HG02943 (cell line): ENCODE results near the gene CENPP.

Experiments used
- ATAC-seq: cut with Tn5 transposase; IDR thresholded peaks from one replicate; pipeline ENCODE4 v1.9.1; 2021; ENCODE audit warnings: mild to moderate bottlenecking, low read depth, moderate library complexity; ENCODE audit not compliant: unreplicated experiment

The CENPP gene

DNA sequence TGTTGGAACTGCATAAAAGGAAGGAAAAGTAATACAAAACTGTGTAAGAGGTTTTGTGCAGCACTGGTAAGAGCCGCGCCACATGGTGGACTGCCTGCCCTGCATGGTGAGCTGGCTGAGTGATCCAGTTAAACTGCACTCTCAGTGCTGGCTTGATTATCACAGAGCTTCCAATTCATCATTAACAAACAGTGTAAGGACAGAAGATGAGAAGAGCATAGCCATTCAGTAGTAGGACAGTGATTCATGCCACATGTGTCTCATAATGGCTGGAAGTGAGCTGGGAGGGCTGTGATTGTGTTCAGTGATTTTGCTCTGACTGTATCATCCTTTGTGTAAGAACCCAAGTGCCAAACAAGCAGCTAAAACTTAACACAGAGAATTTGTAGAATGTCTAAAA lies 142.5 kb downstream of the CENPP start:
- ATAC-seq: no peak

DNA sequence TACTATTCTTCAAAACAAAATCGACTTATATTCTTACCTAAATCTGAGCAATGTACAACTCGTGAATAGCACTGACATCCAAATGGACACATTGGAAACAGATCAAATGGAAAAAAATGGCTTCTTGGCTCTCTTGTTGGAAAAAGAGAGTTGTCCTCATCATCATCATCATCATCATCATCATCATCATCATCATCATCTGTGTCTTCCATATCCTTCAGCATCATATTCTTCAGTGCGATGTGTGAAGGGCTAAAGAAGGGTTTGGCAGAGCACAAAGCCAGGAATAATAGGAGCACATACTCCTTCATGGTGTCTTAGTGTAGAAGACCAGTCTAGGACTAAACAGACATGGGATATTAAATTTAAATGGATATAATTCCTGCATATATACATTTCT lies 148.8 kb downstream of the CENPP start:
- ATAC-seq: no peak

DNA sequence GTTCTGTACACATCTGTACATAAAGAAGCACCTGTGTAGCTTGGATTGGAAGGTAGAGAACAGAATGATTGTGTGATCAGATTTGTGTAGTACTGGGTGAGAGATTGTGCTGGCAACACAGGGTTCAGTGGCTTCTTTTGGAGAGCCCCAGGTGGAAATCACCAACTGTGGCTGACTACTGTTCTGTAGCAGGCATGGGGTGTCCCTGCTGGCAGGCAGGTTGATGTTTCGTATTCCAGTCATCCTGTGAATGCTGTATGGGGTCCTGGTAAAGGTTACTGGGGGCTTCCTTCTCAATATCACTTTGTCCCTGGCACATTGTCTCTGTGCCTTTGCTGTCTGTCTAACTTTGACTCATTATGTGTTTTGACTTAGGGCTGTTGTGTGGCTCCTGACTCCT lies 151.2 kb downstream of the CENPP start:
- no peak for ATAC-seq

DNA sequence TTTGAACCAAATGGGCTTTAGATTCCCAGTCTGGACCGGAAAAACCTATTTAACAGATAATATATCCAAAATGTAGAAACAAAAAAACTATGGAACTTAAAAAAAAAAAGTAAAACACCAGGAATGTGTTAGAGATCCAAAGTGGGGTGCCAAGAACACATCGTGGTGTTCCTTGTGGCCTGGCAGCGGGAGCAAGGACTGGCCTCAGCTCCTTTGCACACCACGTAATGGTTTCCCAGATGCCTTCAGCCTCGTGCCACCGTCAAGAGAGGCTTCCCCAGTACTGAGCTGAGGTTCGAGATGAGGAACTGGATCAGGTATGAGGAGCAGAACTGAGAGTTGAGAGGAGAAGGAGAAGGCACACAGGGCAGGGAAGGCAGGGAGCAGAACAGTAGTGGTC lies 153.0 kb downstream of the CENPP start:
- no peak for ATAC-seq

DNA sequence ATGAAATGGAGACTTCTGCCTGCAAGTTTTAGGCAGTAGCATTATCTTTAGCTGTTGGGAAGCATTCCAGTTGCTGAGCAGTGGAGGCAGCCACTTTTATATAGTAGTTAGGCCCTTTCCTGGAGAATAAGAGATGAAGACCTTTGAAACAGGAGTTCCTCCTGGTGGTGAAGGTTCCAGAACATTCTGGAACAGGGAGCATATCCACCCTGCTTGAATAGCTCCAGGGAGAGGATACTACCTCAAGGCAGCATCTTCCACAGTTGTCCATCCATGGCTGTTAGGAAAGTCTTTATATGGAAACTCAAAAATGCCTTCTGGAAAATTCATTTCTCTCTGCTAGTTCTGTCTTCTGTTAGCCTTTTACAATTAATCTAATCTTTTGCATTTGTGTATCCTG lies 153.6 kb downstream of the CENPP start:
- ATAC-seq: no peak

DNA sequence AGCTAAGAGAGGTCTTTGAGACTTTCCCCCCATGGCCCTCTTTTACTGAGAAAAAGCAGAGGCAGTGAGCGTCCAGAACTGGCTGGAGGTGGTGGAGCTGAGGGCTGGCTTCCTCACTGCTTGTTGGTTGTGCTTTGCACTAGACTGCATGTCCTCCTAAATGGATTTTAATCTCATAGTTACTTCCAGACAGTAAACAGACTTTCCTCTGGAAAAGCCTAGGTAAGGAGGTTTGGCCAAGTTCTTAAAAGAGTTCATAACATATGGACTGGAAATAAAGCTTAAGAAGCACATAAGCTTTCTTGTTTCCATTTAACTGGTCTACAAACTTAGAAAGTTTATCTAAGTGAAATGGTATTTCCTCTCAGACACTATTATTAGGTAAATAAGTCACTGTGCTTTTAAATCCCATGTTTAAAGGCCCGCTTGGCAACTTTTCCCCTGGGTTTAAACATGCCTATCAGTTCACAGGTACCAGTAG lies 154.6 kb downstream of the CENPP start:
- no peak for ATAC-seq

DNA sequence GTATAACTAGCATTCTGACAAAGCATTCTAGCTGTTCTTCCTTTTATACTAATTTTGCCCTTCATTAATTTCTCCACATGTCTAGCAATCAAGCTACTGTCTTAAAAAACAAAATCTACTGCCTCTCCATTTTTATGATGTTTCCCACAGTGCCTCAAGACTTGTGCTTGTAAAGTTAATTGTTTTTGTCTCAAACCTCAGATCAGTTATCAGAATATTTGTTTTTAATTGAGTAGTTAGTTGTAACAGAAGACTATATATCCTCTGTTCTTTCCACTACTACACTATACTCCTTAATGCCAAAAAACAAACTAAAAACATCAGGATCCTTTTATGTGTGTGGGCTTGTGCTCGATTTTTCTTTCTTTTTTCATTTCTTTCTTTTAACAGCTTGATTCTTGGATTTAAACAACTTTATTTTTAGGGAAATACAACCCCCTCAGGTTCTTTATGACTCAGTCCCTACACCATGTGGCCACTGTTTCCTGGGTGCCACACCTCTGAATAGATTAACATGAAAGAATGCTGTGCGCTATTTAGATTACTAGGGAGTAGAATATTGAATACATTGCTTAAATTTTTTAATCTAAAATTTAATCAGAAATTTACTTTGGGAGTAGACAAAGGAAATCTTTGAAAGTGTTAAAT lies 155.4 kb downstream of the CENPP start:
- ATAC-seq: no peak

DNA sequence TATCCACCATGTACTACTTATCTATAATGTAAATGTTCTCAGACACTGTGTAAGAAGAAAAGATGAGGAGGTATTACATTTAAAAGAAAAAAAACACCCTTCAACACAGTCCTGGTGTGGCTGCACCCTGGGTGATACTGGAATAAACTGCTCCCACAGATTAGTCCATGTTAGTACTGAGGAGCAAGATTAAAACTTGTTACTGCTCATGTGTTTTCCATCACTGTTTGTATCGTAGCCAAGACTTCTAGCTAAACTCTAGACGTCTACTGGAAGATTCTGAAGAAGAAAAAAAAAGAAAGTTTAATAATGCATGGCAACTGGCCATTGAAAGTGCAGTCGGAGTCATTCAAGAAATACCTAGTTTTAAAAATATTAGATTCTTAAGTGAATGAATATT lies 156.6 kb downstream of the CENPP start, which contains the start of gene ASPN:
TSS of gene ASPN (minus strand) at position 178 of the 400 bp plus-strand sequence.
- no peak for ATAC-seq

DNA sequence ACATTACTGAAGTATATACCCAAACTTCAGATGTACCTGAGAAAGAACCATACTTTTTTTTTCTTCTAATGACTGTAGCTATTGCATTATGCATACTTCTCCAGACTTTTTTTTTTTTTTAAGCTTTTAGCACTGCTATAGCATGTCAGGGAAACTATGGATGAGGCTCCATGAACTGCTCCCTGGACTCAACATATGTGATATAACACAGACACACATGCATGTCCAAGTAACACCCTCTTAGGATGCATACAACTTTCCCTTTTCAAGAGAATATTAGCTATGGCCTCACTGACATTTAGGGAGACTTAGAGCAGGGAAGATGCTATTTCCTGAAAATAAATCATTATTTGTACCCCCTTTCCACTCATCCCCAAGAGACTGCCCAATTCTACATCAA lies 157.1 kb downstream of the CENPP start:
- no peak for ATAC-seq

DNA sequence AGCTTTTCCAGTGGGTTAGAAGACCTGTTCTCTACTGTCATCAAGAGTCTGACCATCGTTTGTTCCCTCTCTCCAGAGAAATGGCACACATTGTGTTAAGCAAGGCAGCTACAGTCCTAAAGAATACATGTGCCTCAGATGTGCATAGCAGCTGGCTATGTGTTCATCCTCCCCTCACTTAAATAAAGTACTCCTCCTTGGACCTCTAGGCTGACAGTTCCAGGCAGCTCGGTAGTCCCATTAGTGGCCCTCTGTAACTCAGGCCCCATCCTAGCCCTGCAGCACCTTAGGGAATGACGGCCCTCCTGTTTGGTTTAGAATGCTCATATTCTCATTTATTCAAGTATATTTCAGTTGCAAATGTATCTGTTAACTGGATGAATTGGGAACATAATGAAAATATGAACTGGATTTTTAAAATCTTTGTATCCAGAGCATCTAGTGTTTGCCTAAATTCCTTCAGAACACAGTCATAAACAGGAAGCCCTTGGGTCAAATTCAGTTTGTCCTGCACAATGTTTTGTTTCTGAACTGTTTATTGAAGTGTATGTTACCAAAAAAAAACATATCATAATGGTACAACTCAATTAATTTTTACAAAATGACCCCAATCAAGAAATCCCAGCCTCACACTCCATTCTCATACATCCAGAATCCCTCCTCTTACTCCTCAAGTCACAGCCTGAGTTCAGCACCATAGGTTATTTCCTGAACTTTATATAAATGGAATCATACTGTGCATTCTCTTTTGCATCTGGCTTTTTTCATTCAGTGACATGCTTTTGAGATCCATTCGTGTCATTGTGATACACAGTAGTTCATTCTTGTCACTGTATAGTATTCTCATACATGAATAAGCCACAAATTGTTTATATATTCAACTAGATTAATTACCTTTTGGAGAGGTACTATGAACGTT lies 158.1 kb downstream of the CENPP start:
- no peak for ATAC-seq

DNA sequence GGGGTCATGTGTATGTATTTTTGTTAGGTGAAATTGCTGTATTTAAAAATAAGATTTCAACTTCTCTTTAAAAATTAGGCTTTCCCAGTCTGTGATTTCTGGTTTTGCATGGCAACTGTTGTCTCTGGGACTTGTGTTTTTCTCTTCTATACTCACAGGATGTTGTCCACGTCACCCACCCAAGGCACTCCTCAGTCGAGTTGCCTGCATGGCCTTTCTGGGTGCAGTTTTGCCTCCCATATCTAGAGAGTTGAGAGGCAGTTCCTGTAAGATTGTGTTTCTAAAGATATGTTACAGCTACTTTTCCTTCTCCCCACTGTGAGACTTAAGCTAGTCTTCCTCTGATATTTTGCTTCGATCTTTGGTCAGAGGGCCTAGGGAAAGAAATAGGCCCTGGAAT lies 158.8 kb downstream of the CENPP start:
- no peak for ATAC-seq

DNA sequence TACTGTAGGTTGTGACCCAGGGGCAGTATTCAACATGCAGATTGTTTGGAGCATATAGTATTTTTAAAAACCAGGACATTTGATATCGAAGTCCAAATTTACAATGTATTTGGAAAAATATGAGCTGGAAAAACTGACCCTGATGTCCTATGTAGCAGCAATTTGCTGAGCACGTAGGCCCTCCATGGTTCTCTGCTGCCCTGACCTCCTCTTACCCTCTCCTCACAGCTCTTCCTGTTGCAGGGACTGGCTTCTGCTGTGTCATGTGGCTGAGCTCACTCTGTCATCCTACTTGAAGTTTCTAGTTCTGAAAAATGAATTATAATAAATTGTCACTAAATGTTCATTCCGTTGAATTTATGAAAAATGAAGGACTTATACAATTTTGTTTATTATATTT lies 160.6 kb downstream of the CENPP start:
- ATAC-seq: no peak

DNA sequence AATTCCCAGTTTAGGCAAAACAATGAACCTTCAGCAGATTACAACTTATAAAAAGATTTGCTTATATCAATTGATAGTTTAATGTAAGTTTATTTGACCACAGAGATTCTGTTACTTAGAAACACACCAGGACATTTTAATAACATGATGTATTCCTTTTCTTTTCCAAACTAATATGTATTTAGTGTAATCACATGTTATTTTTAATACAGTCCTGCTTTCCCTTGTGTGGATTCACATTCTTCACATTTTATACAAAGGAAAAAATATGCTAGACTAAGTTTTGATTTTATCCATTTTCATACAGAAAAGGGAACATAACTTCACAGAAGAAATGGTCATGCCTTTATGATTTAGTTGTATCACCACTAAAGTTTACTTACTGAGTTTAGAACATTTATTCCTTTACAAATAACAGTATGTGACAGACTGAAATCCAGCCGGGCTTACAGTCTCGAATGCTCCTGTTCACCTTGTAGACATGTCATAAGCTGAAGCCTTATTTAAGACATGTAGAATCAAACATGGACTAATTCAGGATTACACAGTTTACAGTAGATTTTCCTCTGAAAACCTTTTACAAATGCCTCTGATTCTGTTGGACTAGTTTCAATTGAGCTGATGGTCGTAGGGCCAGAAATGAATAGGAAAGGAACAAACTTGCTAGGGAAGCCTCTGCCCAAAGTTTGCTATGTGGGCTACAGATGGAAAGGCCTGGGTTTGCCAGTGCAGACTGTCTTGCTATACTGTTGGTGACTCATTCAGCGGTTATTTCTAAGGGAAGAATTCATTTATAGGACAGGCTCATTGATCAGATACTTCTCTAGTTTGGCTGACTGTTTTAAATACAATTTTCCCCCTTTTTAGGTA lies 163.2 kb downstream of the CENPP start:
- ATAC-seq: no peak

DNA sequence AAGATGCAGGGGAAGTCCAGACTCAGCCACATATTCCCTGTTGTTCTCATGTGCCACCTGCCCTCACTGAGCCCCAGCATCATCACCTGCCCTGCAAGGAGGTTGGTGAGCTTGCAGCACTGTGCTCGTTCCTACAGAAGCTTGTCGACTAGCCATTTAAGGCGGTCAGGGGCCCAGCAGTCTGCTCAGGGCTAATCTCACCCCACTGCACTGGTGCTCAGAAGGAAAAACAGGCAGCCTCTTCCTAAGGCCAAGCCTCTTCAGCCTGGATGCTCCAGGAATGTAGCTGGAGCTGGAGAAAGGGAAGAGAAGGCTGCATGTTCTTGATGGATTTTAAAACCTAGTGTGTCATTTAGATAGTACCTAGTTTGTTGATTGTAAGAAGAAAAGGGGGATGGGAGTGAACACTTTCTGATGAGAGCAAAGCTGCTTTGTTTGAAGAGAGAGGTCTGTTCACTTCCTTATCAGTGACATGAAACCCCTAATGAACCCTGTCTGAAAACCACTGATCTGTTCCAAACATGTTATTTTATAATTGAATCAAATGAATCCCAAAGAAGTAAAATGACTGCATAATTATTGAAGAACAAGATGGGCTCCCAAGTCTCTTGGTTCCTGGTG lies 167.1 kb downstream of the CENPP start:
- ATAC-seq: no peak

DNA sequence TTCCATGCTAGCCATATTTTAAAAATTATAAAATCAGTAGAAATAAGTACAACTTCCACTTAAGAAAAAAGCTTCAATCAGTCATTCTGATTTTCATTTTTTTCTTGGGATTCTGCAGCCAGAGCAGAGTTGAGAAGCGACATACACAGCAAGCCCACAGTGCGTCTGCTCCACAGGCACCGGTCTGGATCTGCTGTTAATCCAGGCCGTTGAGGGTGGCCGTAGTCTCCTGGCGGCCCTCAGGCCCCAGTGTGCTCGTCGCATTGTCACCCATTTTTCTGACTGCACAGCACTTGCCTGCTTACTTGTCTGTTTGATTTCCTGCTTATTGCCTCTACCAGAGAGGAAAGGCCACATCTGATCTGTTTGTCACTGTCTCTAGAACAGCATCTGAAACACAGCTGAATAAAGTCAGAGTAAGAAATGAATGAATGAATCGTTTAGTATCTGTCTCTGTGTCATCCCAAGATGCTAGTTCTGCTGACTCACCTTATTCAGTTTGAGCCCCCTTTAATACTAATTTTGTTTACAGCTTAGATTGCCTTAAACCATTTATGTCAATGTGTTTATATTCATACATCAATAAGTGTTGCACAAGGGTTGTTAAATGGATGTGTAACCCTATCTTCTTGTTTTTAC lies 168.1 kb downstream of the CENPP start:
- ATAC-seq: no peak

DNA sequence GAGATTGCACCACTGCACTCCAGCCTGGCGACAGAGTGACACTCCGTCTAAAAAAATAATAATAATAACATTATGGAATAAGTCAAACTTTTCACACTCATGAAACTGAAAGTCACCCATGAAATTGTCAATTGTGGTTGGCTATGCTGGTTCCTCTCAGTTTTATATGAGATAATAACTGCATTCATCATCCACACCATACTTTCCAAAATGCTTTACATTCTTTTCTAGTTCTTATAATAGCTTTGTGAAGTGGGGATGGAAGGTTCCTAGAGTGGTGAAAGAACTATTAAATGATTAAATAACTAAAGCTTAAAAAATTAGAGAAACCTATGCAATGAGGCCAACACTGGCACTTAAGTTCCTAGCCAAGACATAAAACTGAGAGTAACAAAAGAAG lies 169.1 kb downstream of the CENPP start:
- ATAC-seq: no peak

DNA sequence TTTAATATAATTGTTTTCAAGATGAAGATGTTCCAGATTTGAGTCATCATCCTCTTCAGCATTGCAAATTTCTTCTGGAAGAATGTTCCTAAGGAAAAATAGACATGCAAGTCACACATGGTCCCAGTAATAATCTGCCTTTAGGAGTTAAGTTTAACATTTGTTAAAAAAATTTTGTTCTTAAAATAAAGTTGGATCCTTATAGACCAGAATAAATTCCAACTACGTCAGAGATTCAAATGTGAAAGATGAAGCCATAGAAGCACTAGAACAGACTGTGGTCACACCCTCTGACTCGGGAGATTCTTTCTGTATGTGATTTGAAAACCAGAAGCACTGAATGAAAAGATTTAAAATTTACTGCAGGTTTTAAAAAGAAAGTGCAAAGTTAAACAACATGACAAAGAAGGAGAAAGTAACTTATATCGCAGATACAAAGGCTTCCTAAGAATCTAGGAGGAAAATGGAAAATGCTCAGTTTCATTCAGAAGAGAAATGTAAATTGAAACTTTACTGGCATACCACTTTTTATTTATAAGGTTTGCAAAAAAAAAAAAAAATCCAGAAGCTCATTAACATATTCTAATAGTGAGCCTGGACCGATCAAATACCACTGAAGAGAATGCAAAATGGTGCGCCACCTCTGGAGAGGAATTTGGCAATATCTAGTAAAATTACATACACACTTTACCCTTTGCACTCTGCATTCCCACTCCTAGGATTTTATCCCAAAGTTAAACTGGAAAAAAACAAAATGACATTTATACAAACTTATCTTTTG lies 170.8 kb downstream of the CENPP start:
- ATAC-seq: no peak

DNA sequence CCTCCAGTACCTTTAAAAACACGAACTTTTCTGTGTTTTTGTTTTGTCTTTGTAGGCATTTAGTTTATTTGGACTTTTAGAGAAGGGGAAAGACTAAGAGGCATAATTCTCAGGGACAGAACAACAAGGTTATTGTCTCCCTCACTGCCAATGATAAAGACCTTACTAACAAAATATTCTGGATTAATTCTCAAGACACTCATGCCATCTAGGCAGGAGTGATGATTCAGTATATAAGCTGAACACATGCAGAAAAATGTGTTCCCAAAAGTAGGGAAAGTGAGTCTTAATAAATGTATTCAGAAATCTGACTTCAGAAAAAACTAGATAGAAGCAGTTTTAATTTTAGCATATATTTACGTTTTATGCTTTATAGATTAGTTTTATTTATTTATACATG lies 173.9 kb downstream of the CENPP start:
- ATAC-seq: no peak

DNA sequence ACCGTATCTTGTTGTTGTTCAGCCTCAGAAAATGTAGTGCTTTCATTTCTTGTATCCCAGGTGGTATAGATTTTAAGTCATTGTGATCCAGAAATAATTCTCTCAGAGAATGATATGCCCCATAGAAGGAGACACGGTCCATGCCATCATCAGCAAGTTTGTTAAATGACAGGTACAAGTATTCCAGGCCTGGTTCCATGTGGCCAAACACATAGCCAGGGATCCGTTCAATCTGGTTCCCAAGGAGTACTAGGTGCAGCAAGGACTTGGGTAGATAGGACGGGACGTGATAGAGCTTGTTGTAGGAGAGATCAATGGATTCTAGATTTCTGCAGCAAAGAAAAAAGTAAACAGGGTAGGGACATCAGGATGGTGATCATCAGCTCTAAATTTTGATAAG lies 175.0 kb downstream of the CENPP start:
- ATAC-seq: no peak
